ENCODE data around the gene SNAP25. TPM values are rescaled to one million over a fixed set of nuclear protein-coding genes. Genes with fewer than 3 reads are reported as not detected.
A peak's percentile ranks its signal among the peaks of the same experiment; 100 is the strongest.

Gene SNAP25
- total RNA-seq, 4 donors from 2014 or later = 0.54 to 1.1 (median 0.67) TPM; not detected in 1

DNA sequence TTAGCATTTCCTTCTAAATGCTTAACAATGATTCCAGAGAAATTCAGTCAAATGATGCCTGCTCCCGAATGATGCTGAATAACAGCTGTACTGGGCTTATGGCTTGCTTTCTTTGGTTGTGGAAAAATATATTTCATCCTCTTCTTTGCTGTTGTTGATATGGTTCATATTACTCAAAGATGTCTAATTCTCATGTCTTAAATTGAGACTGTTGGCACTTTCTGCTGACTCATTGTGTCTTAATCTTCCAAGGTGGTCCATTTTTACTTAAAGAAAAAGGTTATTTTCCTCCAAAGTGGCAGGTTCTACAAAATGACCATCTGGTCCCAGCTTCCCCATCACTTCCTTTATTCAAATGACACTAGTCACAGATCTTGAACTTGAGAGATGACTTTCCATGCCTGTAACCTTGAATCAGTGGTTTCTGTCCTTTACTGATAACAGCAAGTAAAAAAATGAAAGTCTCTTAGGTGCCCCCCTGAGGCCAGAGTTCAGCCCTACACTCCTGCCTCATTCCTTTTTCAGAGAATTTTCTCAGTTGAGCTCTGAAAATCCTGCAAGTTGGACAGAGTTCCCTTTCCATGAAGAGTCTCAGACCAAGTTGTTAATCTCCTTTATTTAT, 6.9 kb downstream of the SNAP25 start:
- no peaks in the 10 kb centered on the region for H3K4me1 ChIP-seq
- no peak overlapping the region for H3K4me3 ChIP-seq (replicated peaks in 1 of 3)
- no peaks in the 10 kb centered on the region for H3K9me3 ChIP-seq
- H3K27ac ChIP-seq = no peak overlapping the region
- TF ChIP-seq, protein P1, sequence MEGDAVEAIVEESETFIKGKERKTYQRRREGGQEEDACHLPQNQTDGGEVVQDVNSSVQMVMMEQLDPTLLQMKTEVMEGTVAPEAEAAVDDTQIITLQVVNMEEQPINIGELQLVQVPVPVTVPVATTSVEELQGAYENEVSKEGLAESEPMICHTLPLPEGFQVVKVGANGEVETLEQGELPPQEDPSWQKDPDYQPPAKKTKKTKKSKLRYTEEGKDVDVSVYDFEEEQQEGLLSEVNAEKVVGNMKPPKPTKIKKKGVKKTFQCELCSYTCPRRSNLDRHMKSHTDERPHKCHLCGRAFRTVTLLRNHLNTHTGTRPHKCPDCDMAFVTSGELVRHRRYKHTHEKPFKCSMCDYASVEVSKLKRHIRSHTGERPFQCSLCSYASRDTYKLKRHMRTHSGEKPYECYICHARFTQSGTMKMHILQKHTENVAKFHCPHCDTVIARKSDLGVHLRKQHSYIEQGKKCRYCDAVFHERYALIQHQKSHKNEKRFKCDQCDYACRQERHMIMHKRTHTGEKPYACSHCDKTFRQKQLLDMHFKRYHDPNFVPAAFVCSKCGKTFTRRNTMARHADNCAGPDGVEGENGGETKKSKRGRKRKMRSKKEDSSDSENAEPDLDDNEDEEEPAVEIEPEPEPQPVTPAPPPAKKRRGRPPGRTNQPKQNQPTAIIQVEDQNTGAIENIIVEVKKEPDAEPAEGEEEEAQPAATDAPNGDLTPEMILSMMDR (IDR thresholded peaks at IDR 0.05) = no peak
- no peak for TF ChIP-seq POLR2A (IDR thresholded peaks at IDR 0.05)
- no peak for DNase-seq
- WGBS, 2 donors = 80 to 100% methylated on average over 1 of the region's 1 CpG
- no peaks in the 10 kb centered on the region for H3K27me3 ChIP-seq
- intact Hi-C loops (cut with DNase I) = no loop called here
- H3K36me3 ChIP-seq = no peaks in the 10 kb centered on the region

DNA sequence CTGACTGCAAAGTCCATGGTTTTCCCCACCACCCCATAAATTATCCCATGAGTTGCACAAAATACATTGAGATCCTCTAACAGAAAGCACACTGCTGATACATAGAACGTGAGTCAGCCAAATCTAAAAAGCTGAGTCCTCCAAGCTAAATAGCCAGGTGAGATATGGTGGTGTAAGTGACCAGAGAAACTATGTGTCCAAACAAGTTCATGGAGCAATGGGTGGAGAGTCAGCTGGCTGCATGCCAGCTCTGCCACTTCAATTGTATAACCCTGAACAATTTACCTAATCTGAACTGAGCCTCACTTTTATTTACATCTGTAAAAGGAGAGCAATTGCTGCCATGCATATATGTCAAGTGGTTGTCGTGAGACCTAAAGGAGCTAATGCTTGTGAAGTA, 9.7 kb downstream of the SNAP25 start:
- no peak overlapping the region for H3K27ac ChIP-seq
- no peak for TF ChIP-seq POLR2A (IDR thresholded peaks at IDR 0.05)
- TF ChIP-seq, protein P1 (IDR thresholded peaks at IDR 0.05) = no peak
- H3K36me3 ChIP-seq = no peaks in the 10 kb centered on the region
- intact Hi-C loops (cut with DNase I) = no loop called here
- H3K9me3 ChIP-seq = no peaks in the 10 kb centered on the region
- no peaks in the 10 kb centered on the region for H3K4me1 ChIP-seq
- DNase-seq = no peak
- H3K4me3 ChIP-seq (replicated peaks in 1 of 3) = no peak overlapping the region
- 50 to 61% methylated on average over 2 of the region's 2 CpGs for WGBS, 2 donors
- H3K27me3 ChIP-seq = no peaks in the 10 kb centered on the region

DNA sequence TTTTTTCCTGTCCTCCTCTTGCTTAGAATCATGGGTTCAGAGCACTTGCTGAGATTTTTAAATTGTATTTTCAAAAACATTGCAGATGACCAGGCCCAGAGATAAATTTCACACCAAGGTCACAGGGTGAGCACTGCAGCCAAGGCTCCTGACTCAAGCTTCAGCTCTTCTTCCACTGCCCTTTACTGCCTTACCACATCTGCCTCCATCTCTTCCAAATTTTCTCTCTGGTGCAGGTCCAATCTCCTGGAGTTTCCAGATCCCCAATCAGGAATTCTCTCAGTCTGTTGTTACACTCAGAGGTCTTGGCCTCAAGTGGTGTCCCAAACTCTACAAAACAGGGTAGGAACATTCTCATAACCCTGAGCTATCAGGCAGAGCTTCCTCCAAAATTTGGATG, 12.7 kb downstream of the SNAP25 start:
- H3K36me3 ChIP-seq = no peaks in the 10 kb centered on the region
- DNase-seq = no peak
- H3K27me3 ChIP-seq = no peaks in the 10 kb centered on the region
- no peaks in the 10 kb centered on the region for H3K9me3 ChIP-seq
- intact Hi-C loops (cut with DNase I) = no loop called here
- no peak for TF ChIP-seq POLR2A (IDR thresholded peaks at IDR 0.05)
- TF ChIP-seq, protein P1 (IDR thresholded peaks at IDR 0.05) = no peak
- no peak overlapping the region for H3K27ac ChIP-seq
- H3K4me3 ChIP-seq (replicated peaks in 1 of 3) = no peak overlapping the region
- H3K4me1 ChIP-seq = no peaks in the 10 kb centered on the region

DNA sequence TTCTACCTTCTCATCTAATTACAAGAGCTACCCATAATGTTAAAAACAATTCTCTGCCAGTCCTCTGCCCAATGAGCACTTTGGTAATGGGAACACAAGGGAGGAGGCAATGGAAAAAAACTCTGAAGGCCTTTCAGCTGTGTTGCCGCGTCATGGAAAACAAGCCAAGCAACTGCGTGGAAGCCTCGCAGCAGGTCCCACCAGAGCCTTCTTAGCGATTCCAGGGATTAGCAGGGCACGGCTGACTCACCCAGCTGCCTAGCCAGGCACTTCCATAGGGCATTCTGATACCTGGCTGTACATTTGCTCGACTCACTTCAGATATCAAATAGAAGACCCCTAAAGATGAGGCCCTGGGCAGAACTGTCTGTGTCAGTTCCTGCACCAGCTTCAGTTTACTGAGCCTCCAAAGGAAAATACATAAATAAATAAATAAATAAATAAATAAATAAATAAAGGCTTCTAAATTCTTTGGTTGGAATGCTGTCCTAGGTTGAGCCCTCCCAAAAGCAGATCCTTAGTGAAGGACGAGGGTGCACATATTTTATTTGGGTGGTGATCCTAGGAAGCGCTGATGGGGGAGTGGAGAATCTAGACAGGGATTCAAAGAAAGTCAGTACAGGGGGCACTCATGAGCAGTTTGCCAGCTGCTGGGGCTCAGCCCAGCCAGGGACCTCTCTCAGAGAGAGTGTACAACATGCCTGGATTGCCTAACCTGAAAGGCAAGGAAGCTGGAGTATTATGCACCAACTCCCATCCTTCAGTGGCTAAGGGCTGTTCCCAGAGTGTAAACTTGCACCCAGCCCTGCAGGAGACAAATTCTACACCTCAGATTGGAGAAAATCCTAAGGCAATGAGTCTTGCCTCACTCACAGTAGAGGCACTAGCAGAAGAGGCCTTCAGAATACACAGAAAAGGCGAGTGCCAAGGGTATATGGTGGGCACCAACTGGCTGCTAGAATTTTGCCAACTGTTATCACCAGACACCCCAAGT, 18.2 kb downstream of the SNAP25 start:
- Histone ChIP-seq H3K36me3 (no peaks in the 10 kb centered on the region), H3K9me3 (no peaks in the 10 kb centered on the region), H3K27ac (no peak overlapping the region), H3K4me3 (replicated peaks in 1 of 3) (no peak overlapping the region), H3K4me1 (no peaks in the 10 kb centered on the region), H3K27me3 (no peaks in the 10 kb centered on the region)
- intact Hi-C loops (cut with DNase I) = no loop called here
- WGBS, 2 donors = 70 to 75% methylated on average over 10 of the region's 10 CpGs
- DNase-seq = no peak
- TF ChIP-seq POLR2A (IDR thresholded peaks at IDR 0.05) = no peak
- TF ChIP-seq, protein P1 (IDR thresholded peaks at IDR 0.05) = no peak

DNA sequence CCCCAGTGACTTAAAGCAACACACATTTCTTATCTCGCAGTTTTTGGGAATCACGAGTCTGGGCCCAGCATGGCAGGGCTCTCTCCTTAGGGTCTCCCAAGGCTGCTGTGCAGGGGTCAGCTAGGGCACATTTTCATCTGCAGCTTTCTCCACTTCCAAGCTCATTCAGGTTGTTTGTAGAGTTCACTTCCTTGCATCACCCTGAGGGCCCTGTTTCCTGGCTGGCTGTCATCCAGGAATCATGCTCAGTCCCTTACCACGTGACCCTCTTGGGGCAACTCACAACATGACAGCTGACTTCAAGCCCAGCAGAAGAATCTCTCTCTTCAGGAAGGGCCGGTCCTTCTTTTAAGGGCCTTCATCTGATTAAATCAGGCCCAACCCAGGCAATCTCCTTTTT, 21.3 kb downstream of the SNAP25 start:
- 20 to 30% methylated on average over 4 of the region's 4 CpGs for WGBS, 2 donors
- Histone ChIP-seq H3K27ac (no peak overlapping the region), H3K4me3 (replicated peaks in 1 of 3) (no peak overlapping the region), H3K27me3 (no peaks in the 10 kb centered on the region), H3K36me3 (no peaks in the 10 kb centered on the region), H3K9me3 (no peaks in the 10 kb centered on the region), H3K4me1 (no peaks in the 10 kb centered on the region)
- intact Hi-C loops (cut with DNase I) = no loop called here
- peak; percentile 74 to 83 for DNase-seq
- TF ChIP-seq, protein P1 (IDR thresholded peaks at IDR 0.05) = no peak
- TF ChIP-seq POLR2A (IDR thresholded peaks at IDR 0.05) = no peak
